GM23338 (cell line): ENCODE measurements around the gene USP15. TPM values are rescaled to one million over a fixed set of nuclear protein-coding genes. Genes with fewer than 3 reads are reported as not detected.

Source experiments
- ATAC-seq: fragments of 200-7000 bp; cut with Tn5 transposase; 3 replicates; pipeline ENCODE4 v1.9.1; 2020
- DNase-seq: peaks from one replicate; pipeline ENCODE4 v3.0.0-alpha.2; 2015; ENCODE audit warnings: low spot score
- H2AFZ ChIP-seq: fragments of 200-600 bp; sonication (generic); 2 replicates; pipeline ENCODE4 v1.8.0; 2016; ENCODE audit warnings: antibody characterized with exemption, mild to moderate bottlenecking, moderate library complexity
- H3F3A ChIP-seq: fragments of 200-600 bp; sonication (generic); replicated peaks from 2 replicates; pipeline ENCODE4 v1.8.0; 2017; ENCODE audit warnings: antibody characterized with exemption, mixed run types, low read depth
- H3K27ac ChIP-seq: fragments of 200-600 bp; sonication (generic); 2 replicates; pipeline ENCODE4 v1.6.1; 2016; ENCODE audit warnings: low read depth
- H3K27me3 ChIP-seq: fragments of 200-600 bp; sonication (generic); 2 replicates; pipeline ENCODE4 v1.8.0; 2016; ENCODE audit warnings: mild to moderate bottlenecking, mixed run types, moderate library complexity; ENCODE audit not compliant: insufficient read depth
- H3K36me3 ChIP-seq: fragments of 200-600 bp; sonication (generic); 2 replicates; pipeline ENCODE4 v1.8.0; 2016; ENCODE audit warnings: mild to moderate bottlenecking; ENCODE audit not compliant: insufficient read depth
- H3K4me1 ChIP-seq: fragments of 200-600 bp; sonication (generic); 2 replicates; pipeline ENCODE4 v1.8.0; 2016; ENCODE audit warnings: mild to moderate bottlenecking, moderate library complexity; ENCODE audit not compliant: insufficient read depth
- H3K4me2 ChIP-seq: fragments of 200-600 bp; sonication (generic); 2 replicates; pipeline ENCODE4 v1.7.1; 2017; ENCODE audit warnings: mixed run types
- H3K4me3 ChIP-seq: fragments of 200-600 bp; sonication (generic); 2 replicates; pipeline ENCODE4 v1.6.1; 2016; ENCODE audit warnings: mixed run types
- H3K79me2 ChIP-seq: fragments of 200-600 bp; sonication (generic); replicated peaks from 2 replicates; pipeline ENCODE4 v1.8.0; 2017; ENCODE audit warnings: mild to moderate bottlenecking; ENCODE audit not compliant: insufficient read depth
- H3K9me2 ChIP-seq: fragments of 200-600 bp; sonication (generic); 2 replicates; pipeline ENCODE4 v1.8.0; 2017; ENCODE audit not compliant: insufficient read depth
- H4K20me1 ChIP-seq: fragments of 200-600 bp; sonication (generic); replicated peaks from 2 replicates; pipeline ENCODE4 v1.8.0; 2017; ENCODE audit warnings: mild to moderate bottlenecking; ENCODE audit not compliant: insufficient read depth
- H3K27ac Mint-ChIP-seq: 2 replicates; pipeline ENCODE4 v1.8.0; 2020; ENCODE audit warnings: inconsistent platforms, mild to moderate bottlenecking, moderate library complexity, mixed read lengths
- H3K27me3 Mint-ChIP-seq: 3 replicates; pipeline ENCODE4 v1.8.0; 2022; ENCODE audit warnings: low read depth, mild to moderate bottlenecking, moderate library complexity, mixed read lengths, inconsistent platforms; ENCODE audit not compliant: insufficient read depth, poor library complexity
- H3K36me3 Mint-ChIP-seq: 3 replicates; pipeline ENCODE4 v1.8.0; 2021; ENCODE audit warnings: low read depth, mild to moderate bottlenecking, inconsistent platforms, moderate library complexity, mixed read lengths
- H3K4me1 Mint-ChIP-seq: 3 replicates; pipeline ENCODE4 v1.8.0; 2020; ENCODE audit warnings: mild to moderate bottlenecking, inconsistent platforms, mixed read lengths
- H3K4me3 Mint-ChIP-seq: 3 replicates; pipeline ENCODE4 v1.8.0; 2021; ENCODE audit warnings: moderate library complexity, mild to moderate bottlenecking, inconsistent platforms, mixed read lengths
- H3K9me3 Mint-ChIP-seq: 3 replicates; pipeline ENCODE4 v1.8.0; 2020; ENCODE audit warnings: moderate library complexity, mild to moderate bottlenecking, inconsistent platforms, mixed read lengths
- CREB1 ChIP-seq: fragments of 250-450 bp; sonication (Bioruptor Pico); IDR thresholded peaks from 2 replicates; pipeline ENCODE4 v1.5.0; 2020; ENCODE audit warnings: low read depth, mild to moderate bottlenecking, moderate library complexity
- JUNB ChIP-seq: IDR thresholded peaks from one replicate; pipeline ENCODE4 v1.6.1; 2016; ENCODE audit warnings: antibody characterized with exemption; ENCODE audit not compliant: unreplicated experiment
- NANOG ChIP-seq: IDR thresholded peaks from 2 replicates; pipeline ENCODE4 v1.6.1; 2016; ENCODE audit warnings: antibody characterized with exemption, borderline replicate concordance
- STAT1 ChIP-seq: IDR thresholded peaks from one replicate; pipeline ENCODE4 v1.6.1; 2016; ENCODE audit warnings: antibody characterized with exemption; ENCODE audit not compliant: unreplicated experiment
- ZNF114 ChIP-seq: fragments of 250-450 bp; sonication (Bioruptor Pico); IDR thresholded peaks from 2 replicates; pipeline ENCODE4 v1.5.0; 2020; ENCODE audit warnings: mild to moderate bottlenecking, moderate library complexity
- ZNF331 ChIP-seq: fragments of 250-450 bp; sonication (Bioruptor Pico); IDR thresholded peaks from 2 replicates; pipeline ENCODE4 v1.5.0; 2020; ENCODE audit warnings: low read depth, mild to moderate bottlenecking, moderate library complexity
- polyA plus RNA-seq: library from polyadenylated mRNA; unstranded; fragments of >200 nt; fragmentation: Nextera tagmentation; extraction: Ambion mirVana; gene quantifications from 2 replicates; pipeline ENCODE4 v1.2.1, GENCODE V29; 2016
- total RNA-seq: library from RNA; depleted of rRNA; stranded (reverse); fragments of >200 nt; shearing (Covaris generic); gene quantifications from 2 replicates; pipeline ENCODE4 v1.2.3, GENCODE V29; 2014
- TF ChIP-seq, protein P1 (sequence below): IDR thresholded peaks from 2 replicates; pipeline ENCODE4 v1.6.1; 2016; ENCODE audit warnings: antibody characterized with exemption
- TF ChIP-seq, protein P2 (sequence below): fragments of 250-450 bp; sonication (Bioruptor Pico); IDR thresholded peaks from 2 replicates; pipeline ENCODE4 v1.5.0; 2020; ENCODE audit warnings: mild to moderate bottlenecking, moderate library complexity
- TF ChIP-seq, protein P3 (sequence below): IDR thresholded peaks from one replicate; pipeline ENCODE4 v1.6.1; 2018; ENCODE audit warnings: antibody characterized with exemption; ENCODE audit not compliant: unreplicated experiment

The USP15 gene
- total and polyA plus RNA-seq, 2 experiments from 2014 or later, result 29.5 to 60.3 TPM

DNA sequence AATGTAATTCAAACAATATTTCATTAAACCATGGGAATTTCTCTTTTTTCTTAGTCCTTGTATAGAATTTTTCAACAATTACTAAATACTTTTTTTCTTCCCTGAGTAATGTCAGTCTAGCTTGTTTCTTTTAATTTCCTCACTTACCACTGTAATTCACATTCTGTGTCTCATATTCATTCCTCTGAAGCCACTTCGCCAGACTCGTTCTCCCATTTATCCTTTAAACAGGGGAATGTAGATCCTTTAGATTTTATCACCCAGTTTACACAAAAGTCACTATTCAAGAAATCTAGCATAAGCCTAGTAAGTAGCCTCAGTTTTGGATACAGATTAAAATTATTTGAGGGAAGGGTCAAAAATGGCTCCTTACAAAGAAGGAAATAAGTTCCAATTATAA, 6.8 kb downstream of the USP15 start:
- no peaks in the 10 kb centered on the region for H3K9me3 Mint-ChIP-seq
- no peak overlapping the region for H3K27ac ChIP-seq
- no peak overlapping the region for H3K4me3 Mint-ChIP-seq
- no peaks in the 10 kb centered on the region for H3K4me1 Mint-ChIP-seq
- no peaks in the 10 kb centered on the region for H3K27me3 Mint-ChIP-seq
- no peak overlapping the region for H3K27ac Mint-ChIP-seq
- no peaks in the 10 kb centered on the region for H3K36me3 Mint-ChIP-seq
- H3K36me3 ChIP-seq, result no peaks in the 10 kb centered on the region
- no peaks in the 10 kb centered on the region for H3K4me1 ChIP-seq
- no peaks in the 10 kb centered on the region for H3K27me3 ChIP-seq
- no peak for DNase-seq
- H3K4me2 ChIP-seq, result no peak overlapping the region
- no peak overlapping the region for H2AFZ ChIP-seq
- H3F3A ChIP-seq, result no peaks in the 10 kb centered on the region
- TF ChIP-seq CREB1, result no peak
- no peak for TF ChIP-seq ZNF114 (CRISPR knock-in tag)
- TF ChIP-seq, protein P1, sequence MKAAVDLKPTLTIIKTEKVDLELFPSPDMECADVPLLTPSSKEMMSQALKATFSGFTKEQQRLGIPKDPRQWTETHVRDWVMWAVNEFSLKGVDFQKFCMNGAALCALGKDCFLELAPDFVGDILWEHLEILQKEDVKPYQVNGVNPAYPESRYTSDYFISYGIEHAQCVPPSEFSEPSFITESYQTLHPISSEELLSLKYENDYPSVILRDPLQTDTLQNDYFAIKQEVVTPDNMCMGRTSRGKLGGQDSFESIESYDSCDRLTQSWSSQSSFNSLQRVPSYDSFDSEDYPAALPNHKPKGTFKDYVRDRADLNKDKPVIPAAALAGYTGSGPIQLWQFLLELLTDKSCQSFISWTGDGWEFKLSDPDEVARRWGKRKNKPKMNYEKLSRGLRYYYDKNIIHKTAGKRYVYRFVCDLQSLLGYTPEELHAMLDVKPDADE, result no peak
- H3K79me2 ChIP-seq, result peaks cover 99% of the 10 kb centered on the region
- no peak overlapping the region for H3K4me3 ChIP-seq
- ATAC-seq, result no peak
- H4K20me1 ChIP-seq, result peaks cover 51% of the 10 kb centered on the region
- no peaks in the 10 kb centered on the region for H3K9me2 ChIP-seq

DNA sequence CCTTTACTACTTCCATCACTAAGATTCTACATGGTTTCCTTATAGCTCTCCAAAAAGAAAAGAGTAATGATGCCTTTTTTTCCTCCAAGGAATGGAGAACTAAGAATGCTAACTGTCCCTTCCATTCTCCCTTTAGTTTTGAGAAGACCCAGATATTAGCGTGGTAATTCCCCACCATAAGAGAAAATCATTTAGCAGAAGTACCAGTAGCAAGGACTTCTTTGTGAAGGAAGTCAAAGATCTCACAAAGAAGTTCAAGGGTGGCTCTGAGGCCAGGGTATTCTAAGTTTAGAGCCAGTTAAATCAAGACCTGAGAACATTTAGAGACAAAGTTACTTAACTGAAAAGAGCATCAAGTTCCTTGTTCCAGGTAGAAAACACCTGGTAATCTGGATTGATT, 7.3 kb downstream of the USP15 start:
- no peak overlapping the region for H3K27ac ChIP-seq

More for the DNA sequence above, 7.3 kb downstream of the USP15 start:
- H3F3A ChIP-seq, result no peaks in the 10 kb centered on the region
- peaks cover 49% of the 10 kb centered on the region for H4K20me1 ChIP-seq
- no peaks in the 10 kb centered on the region for H3K27me3 Mint-ChIP-seq
- TF ChIP-seq NANOG (no peak), STAT1 (no peak), JUNB (no peak), ZNF331 (CRISPR knock-in tag) (no peak)
- TF ChIP-seq, protein P2, sequence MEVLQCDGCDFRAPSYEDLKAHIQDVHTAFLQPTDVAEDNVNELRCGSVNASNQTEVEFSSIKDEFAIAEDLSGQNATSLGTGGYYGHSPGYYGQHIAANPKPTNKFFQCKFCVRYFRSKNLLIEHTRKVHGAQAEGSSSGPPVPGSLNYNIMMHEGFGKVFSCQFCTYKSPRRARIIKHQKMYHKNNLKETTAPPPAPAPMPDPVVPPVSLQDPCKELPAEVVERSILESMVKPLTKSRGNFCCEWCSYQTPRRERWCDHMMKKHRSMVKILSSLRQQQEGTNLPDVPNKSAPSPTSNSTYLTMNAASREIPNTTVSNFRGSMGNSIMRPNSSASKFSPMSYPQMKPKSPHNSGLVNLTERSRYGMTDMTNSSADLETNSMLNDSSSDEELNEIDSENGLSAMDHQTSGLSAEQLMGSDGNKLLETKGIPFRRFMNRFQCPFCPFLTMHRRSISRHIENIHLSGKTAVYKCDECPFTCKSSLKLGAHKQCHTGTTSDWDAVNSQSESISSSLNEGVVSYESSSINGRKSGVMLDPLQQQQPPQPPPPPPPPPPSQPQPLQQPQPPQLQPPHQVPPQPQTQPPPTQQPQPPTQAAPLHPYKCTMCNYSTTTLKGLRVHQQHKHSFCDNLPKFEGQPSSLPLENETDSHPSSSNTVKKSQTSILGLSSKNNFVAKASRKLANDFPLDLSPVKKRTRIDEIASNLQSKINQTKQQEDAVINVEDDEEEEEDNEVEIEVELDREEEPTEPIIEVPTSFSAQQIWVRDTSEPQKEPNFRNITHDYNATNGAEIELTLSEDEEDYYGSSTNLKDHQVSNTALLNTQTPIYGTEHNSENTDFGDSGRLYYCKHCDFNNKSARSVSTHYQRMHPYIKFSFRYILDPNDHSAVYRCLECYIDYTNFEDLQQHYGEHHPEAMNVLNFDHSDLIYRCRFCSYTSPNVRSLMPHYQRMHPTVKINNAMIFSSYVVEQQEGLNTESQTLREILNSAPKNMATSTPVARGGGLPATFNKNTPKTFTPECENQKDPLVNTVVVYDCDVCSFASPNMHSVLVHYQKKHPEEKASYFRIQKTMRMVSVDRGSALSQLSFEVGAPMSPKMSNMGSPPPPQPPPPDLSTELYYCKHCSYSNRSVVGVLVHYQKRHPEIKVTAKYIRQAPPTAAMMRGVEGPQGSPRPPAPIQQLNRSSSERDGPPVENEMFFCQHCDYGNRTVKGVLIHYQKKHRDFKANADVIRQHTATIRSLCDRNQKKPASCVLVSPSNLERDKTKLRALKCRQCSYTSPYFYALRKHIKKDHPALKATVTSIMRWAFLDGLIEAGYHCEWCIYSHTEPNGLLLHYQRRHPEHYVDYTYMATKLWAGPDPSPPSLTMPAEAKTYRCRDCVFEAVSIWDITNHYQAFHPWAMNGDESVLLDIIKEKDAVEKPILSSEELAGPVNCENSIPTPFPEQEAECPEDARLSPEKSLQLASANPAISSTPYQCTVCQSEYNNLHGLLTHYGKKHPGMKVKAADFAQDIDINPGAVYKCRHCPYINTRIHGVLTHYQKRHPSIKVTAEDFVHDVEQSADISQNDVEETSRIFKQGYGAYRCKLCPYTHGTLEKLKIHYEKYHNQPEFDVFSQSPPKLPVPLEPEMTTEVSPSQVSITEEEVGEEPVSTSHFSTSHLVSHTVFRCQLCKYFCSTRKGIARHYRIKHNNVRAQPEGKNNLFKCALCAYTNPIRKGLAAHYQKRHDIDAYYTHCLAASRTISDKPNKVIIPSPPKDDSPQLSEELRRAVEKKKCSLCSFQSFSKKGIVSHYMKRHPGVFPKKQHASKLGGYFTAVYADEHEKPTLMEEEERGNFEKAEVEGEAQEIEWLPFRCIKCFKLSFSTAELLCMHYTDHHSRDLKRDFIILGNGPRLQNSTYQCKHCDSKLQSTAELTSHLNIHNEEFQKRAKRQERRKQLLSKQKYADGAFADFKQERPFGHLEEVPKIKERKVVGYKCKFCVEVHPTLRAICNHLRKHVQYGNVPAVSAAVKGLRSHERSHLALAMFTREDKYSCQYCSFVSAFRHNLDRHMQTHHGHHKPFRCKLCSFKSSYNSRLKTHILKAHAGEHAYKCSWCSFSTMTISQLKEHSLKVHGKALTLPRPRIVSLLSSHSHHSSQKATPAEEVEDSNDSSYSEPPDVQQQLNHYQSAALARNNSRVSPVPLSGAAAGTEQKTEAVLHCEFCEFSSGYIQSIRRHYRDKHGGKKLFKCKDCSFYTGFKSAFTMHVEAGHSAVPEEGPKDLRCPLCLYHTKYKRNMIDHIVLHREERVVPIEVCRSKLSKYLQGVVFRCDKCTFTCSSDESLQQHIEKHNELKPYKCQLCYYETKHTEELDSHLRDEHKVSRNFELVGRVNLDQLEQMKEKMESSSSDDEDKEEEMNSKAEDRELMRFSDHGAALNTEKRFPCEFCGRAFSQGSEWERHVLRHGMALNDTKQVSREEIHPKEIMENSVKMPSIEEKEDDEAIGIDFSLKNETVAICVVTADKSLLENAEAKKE (CRISPR knock-in tag), result no peak
- TF ChIP-seq, protein P3, sequence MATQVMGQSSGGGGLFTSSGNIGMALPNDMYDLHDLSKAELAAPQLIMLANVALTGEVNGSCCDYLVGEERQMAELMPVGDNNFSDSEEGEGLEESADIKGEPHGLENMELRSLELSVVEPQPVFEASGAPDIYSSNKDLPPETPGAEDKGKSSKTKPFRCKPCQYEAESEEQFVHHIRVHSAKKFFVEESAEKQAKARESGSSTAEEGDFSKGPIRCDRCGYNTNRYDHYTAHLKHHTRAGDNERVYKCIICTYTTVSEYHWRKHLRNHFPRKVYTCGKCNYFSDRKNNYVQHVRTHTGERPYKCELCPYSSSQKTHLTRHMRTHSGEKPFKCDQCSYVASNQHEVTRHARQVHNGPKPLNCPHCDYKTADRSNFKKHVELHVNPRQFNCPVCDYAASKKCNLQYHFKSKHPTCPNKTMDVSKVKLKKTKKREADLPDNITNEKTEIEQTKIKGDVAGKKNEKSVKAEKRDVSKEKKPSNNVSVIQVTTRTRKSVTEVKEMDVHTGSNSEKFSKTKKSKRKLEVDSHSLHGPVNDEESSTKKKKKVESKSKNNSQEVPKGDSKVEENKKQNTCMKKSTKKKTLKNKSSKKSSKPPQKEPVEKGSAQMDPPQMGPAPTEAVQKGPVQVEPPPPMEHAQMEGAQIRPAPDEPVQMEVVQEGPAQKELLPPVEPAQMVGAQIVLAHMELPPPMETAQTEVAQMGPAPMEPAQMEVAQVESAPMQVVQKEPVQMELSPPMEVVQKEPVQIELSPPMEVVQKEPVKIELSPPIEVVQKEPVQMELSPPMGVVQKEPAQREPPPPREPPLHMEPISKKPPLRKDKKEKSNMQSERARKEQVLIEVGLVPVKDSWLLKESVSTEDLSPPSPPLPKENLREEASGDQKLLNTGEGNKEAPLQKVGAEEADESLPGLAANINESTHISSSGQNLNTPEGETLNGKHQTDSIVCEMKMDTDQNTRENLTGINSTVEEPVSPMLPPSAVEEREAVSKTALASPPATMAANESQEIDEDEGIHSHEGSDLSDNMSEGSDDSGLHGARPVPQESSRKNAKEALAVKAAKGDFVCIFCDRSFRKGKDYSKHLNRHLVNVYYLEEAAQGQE, result no peak
- no peak overlapping the region for H2AFZ ChIP-seq
- no peaks in the 10 kb centered on the region for H3K9me2 ChIP-seq
- no peaks in the 10 kb centered on the region for H3K36me3 ChIP-seq
- H3K4me3 Mint-ChIP-seq, result no peak overlapping the region
- H3K36me3 Mint-ChIP-seq, result no peaks in the 10 kb centered on the region
- no peaks in the 10 kb centered on the region for H3K4me1 Mint-ChIP-seq
- no peak overlapping the region for H3K4me2 ChIP-seq
- no peak overlapping the region for H3K4me3 ChIP-seq
- peaks cover 99% of the 10 kb centered on the region for H3K79me2 ChIP-seq
- no peak overlapping the region for H3K27ac Mint-ChIP-seq
- no peaks in the 10 kb centered on the region for H3K4me1 ChIP-seq
- DNase-seq (no peak), ATAC-seq (no peak)
- no peaks in the 10 kb centered on the region for H3K9me3 Mint-ChIP-seq
- no peaks in the 10 kb centered on the region for H3K27me3 ChIP-seq
